NCI-H2171 treated with DMSO at 0.1 percent for 48 hours (cell line): ENCODE measurements around the gene TAAR1.
"Not testable (repeated sequence)": the region's sequence is repeated elsewhere in the genome, so short reads cannot be mapped to it uniquely, and the experiment has no call there.

ENCODE experiments used
- DNase-seq: peaks from one replicate; lab custom pipeline; 2025; lab: John Stamatoyannopoulos, UW

The TAAR1 gene

GRCh38 chr6:132661906-132662305 is 2.9 kb upstream of the TAAR1 start:
- DNase-seq: no peak

GRCh38 chr6:132651062-132651461 is 7.9 kb downstream of the TAAR1 start:
- DNase-seq: no peak

DNA sequence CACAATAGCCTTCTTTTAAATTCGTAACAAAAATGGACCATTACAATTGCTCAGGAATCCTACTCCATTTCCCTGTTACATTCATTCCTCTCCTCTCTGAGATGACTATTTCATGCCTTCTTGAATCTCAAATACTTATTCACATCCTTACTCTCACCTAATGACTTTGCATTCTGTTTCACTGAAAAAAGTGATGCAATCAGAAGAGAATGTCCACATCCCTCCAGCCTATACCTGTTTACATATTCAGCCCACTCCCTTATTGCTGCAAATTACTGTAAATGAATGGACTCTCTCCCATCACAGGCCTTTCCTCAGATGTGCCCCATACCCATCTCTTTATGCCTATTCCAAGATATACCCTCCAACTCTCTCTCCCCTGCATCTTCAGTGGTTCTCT is 8.6 kb downstream of the TAAR1 start:
- no peak for DNase-seq

DNA sequence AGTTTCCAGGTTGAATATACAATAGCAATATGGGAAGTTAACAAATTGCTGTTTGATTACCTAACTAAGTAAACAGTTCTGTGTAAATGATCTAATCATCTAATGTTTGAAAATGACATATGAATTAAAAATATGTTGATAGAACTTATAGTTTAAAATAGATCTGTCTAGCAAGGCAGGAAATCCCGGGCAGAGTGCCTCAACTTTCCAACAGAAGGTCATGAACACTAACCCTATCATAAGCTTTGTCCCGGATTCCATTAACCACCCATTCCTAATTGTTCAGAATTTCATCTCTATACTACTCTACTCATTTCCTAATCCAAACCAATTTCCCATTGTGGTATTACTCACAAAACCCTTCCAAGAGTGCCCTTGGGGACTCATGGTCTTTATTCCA is 10.2 kb downstream of the TAAR1 start:
- no peak for DNase-seq

DNA sequence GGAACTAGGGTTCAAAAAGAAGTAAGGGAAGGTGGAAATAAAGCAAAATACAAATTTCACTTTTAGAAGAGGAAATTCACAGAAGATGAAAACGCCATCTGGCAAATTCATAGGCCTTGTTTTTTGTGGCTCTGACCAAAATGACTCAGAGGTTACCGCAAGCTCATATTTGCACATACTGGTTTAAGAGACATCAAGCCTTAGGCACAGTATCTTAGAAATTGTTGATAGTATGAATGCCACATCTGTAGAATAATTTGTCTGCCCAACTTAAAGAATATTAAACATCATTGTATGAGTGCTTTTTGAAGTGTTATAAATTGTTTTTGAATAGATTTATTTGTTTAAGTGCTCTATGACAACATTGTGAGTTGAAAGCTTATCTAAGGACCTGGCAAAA is 10.6 kb downstream of the TAAR1 start:
- DNase-seq: no peak

- no peak for DNase-seq
Measured at GRCh38 chr6:132643547-132643946, 15.4 kb downstream of the TAAR1 start.

DNA sequence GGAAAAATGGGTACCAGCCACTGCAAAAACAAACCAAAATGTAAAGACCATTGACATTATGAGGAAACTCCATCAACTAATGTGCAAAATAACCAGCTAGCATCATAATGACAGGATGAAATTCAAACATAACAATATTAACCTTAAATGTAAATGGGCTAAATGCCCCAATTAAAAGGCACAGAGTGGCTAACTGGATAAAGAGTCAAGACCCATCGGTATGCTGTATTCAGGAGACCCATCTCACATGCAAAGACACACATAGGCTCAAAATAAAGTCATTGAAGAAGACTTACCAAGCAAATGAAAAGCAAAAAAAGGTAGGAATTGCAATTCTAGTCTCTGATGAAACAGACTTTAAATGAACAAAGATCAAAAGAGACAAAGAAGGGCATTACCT is 21.8 kb downstream of the TAAR1 start:
- not testable (repeated sequence) for DNase-seq

- DNase-seq: not testable (repeated sequence)
Measured at GRCh38 chr6:132635906-132636305, 23.1 kb downstream of the TAAR1 start.

GRCh38 chr6:132635288-132635687 is 23.7 kb downstream of the TAAR1 start:
- DNase-seq: not testable (repeated sequence)

- no peak for DNase-seq
Measured at GRCh38 chr6:132634796-132635195, 24.2 kb downstream of the TAAR1 start.

GRCh38 chr6:132633362-132633761 is 25.6 kb downstream of the TAAR1 start:
- no peak for DNase-seq

- DNase-seq: no peak
Measured at GRCh38 chr6:132624175-132624574, 34.8 kb downstream of the TAAR1 start, which contains the start of gene TAAR2. TAAR2 (minus strand) TSS chr6:132624275; CDS start chr6:132624275, 0 bp downstream.

GRCh38 chr6:132623106-132623845 is 35.7 kb downstream of the TAAR1 start:
- no peak for DNase-seq

DNA sequence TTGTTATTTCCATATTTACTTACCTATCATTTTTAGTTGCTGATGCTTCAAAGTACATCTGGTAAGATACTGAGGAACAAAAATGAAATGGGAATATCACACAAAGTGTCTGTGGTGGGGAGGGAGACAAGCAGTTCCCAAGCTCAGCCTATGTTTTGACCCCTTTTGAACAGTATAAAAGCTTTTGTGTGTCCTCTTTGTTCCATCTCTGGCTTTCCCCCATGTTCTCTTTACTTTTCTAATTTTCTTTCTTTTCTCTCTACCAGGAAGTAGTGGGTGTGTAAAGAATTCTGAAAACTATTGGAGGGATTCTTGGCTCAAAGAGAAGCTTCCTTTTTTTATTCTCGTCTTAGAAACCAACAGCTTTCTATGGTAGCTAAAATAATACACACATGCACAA is 42.3 kb downstream of the TAAR1 start:
- no peak for DNase-seq

GRCh38 chr6:132614554-132614953 is 44.4 kb downstream of the TAAR1 start:
- no peak for DNase-seq

- DNase-seq: no peak
Measured at GRCh38 chr6:132612449-132613108, 46.4 kb downstream of the TAAR1 start.

DNA sequence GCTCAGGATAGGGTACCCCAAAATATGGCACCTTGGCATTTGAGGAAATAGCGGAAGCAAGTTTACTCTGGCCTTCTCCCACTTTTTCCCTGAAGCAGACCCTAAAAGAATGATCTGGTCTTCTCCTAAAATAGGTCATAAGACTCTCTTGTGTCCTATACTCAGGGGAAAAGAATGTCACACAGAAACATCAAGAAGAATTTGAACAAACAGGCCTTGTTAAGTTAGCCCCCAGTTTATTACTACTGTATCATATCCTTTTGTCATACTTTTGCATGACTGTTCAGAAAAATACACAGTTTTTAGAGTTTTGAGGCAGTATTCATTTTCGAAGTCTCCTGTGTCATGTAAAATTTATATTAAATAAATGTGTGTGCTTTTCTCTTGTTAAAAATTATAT is 47.4 kb downstream of the TAAR1 start:
- no peak for DNase-seq

- no peak for DNase-seq
Measured at GRCh38 chr6:132607544-132608233, 51.3 kb downstream of the TAAR1 start.

GRCh38 chr6:132604635-132605152 is 54.3 kb downstream of the TAAR1 start:
- no peak for DNase-seq

DNA sequence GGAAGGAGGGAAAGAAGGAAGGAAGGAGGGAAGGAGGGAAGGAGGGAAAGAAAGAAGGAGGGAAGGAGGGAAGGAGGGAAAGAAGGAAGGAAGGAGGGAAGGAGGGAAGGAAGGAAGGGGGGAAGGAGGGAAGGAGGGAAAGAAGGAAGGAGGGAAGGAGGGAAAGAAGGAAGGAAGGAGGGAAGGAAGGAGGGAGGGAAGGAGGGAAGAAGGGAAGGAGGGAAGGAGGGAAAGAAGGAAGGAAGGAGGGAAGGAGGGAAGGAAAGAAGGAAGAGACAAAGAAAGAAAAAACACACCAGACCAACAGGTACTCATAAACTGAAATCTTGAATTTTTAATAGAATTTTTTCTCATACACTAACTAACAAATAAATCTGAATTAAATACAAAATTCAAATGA is 58.1 kb downstream of the TAAR1 start:
- DNase-seq: not testable (repeated sequence)

DNA sequence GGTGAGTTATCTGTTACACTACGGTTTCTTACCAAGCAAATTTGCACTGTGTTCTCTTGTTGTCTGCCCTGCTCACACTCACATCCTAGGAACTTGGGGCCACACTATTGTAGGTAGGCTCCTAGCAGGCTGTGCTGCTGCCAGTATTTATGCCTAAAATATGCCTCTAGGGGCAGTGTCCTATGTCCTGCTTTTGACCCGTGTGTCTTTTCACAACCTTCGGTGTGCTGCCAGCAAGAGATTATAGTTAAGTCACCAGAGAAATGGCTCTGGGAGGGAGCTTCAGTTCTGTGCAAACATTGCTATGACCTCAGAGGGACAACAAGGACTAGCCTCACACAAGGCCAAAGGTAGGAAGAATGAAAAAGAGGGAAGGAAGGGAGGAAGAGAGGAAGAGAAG is 60.5 kb downstream of the TAAR1 start:
- no peak for DNase-seq

- no peak for DNase-seq
Measured at GRCh38 chr6:132596201-132596600, 62.8 kb downstream of the TAAR1 start.
